H9 (cell line): ENCODE results near the gene PLA2G5. TPM values are rescaled to one million over a fixed set of nuclear protein-coding genes. Genes with fewer than 3 reads are reported as not detected.

Source experiments
- DNase-seq: peaks from one replicate; pipeline ENCODE4 v3.0.0-alpha.2; 2017
- H2AFZ ChIP-seq: one replicate; pipeline ENCODE4 v1.6.1; 2013; ENCODE audit warnings: mild to moderate bottlenecking, low read length, control low read depth, moderate library complexity
- H2AK5ac ChIP-seq: 2 replicates; pipeline ENCODE4 v1.6.1; 2013; ENCODE audit warnings: low read length, control low read depth, mixed read lengths; ENCODE audit not compliant: insufficient read length
- H2BK120ac ChIP-seq: one replicate; pipeline ENCODE4 v1.6.1; 2013; ENCODE audit warnings: low read depth, mild to moderate bottlenecking, low read length, control low read depth, inconsistent platforms; ENCODE audit not compliant: poor library complexity, severe bottlenecking
- H2BK12ac ChIP-seq: 2 replicates; pipeline ENCODE4 v1.6.1; 2013; ENCODE audit warnings: low read length, control low read depth, mixed read lengths, low read depth; ENCODE audit not compliant: insufficient read length
- H2BK15ac ChIP-seq: 2 replicates; pipeline ENCODE4 v1.6.1; 2013; ENCODE audit warnings: low read depth, low read length, control low read depth
- H2BK20ac ChIP-seq: one replicate; pipeline ENCODE4 v1.6.1; 2013; ENCODE audit warnings: low read depth, mild to moderate bottlenecking, low read length, control low read depth, inconsistent platforms; ENCODE audit not compliant: poor library complexity, severe bottlenecking
- H2BK5ac ChIP-seq: 2 replicates; pipeline ENCODE4 v1.6.1; 2013; ENCODE audit warnings: low read length, control low read depth, mixed read lengths; ENCODE audit not compliant: insufficient read length
- H3K14ac ChIP-seq: 2 replicates; pipeline ENCODE4 v1.6.1; 2013; ENCODE audit warnings: low read length, control low read depth; ENCODE audit not compliant: insufficient read depth
- H3K18ac ChIP-seq: 2 replicates; pipeline ENCODE4 v1.6.1; 2013; ENCODE audit warnings: low read depth, mild to moderate bottlenecking, mixed read lengths, low read length, control low read depth; ENCODE audit not compliant: insufficient read length
- H3K23ac ChIP-seq: 2 replicates; pipeline ENCODE4 v1.6.1; 2013; ENCODE audit warnings: low read length, control low read depth, mixed read lengths, low read depth; ENCODE audit not compliant: insufficient read length
- H3K23me2 ChIP-seq: 2 replicates; pipeline ENCODE4 v1.6.1; 2013; ENCODE audit warnings: low read depth, mild to moderate bottlenecking, mixed read lengths, low read length, control low read depth; ENCODE audit not compliant: insufficient read length, poor library complexity, severe bottlenecking
- H3K27ac ChIP-seq: 2 replicates; pipeline ENCODE4 v1.5.1; 2013; ENCODE audit warnings: low read length, control low read depth, mixed read lengths, low read depth; ENCODE audit not compliant: insufficient read length
- H3K27me3 ChIP-seq: 2 replicates; pipeline ENCODE4 v1.6.1; 2013; ENCODE audit warnings: low read length, control low read depth, inconsistent platforms; ENCODE audit not compliant: insufficient read depth
- H3K4ac ChIP-seq: 2 replicates; pipeline ENCODE4 v1.6.1; 2013; ENCODE audit warnings: low read depth, mild to moderate bottlenecking, control low read depth, inconsistent platforms, low read length, moderate library complexity
- H3K4me1 ChIP-seq: 2 replicates; pipeline ENCODE4 v1.6.1; 2013; ENCODE audit warnings: low read length, control low read depth, inconsistent platforms; ENCODE audit not compliant: insufficient read depth
- H3K4me2 ChIP-seq: 2 replicates; pipeline ENCODE4 v1.6.1; 2013; ENCODE audit warnings: low read length, control low read depth, mixed read lengths; ENCODE audit not compliant: insufficient read length, insufficient read depth
- H3K56ac ChIP-seq: 2 replicates; pipeline ENCODE4 v1.6.1; 2013; ENCODE audit warnings: low read depth, mild to moderate bottlenecking, mixed read lengths, low read length, control low read depth; ENCODE audit not compliant: insufficient read length
- H3K79me1 ChIP-seq: 2 replicates; pipeline ENCODE4 v1.6.1; 2013; ENCODE audit warnings: low read depth, mild to moderate bottlenecking, moderate library complexity, low read length, control low read depth, inconsistent platforms; ENCODE audit not compliant: insufficient read depth, poor library complexity, severe bottlenecking
- H3K79me2 ChIP-seq: 2 replicates; pipeline ENCODE4 v1.6.1; 2013; ENCODE audit warnings: low read length, control low read depth, inconsistent platforms; ENCODE audit not compliant: insufficient read depth
- H3K9ac ChIP-seq: 2 replicates; pipeline ENCODE4 v1.6.1; 2013; ENCODE audit warnings: low read length, control low read depth, mixed read lengths; ENCODE audit not compliant: insufficient read length; ENCODE audit errors: extremely low read depth
- H3K9me3 ChIP-seq: one replicate; pipeline ENCODE4 v1.6.1; 2013; ENCODE audit warnings: low read depth, low read length, inconsistent platforms; ENCODE audit not compliant: control insufficient read depth
- H3T11ph ChIP-seq: one replicate; pipeline ENCODE4 v1.6.1; 2013; ENCODE audit warnings: mild to moderate bottlenecking, low read length, control low read depth, inconsistent platforms
- H4K20me1 ChIP-seq: one replicate; pipeline ENCODE4 v1.6.1; 2013; ENCODE audit not compliant: control insufficient read depth, insufficient read length, insufficient read depth
- H4K5ac ChIP-seq: 2 replicates; pipeline ENCODE4 v1.6.1; 2013; ENCODE audit warnings: low read depth, mild to moderate bottlenecking, mixed read lengths, low read length, control low read depth; ENCODE audit not compliant: insufficient read length
- H4K8ac ChIP-seq: replicated peaks from 2 replicates; pipeline ENCODE4 v1.6.1; 2013; ENCODE audit warnings: low read length, control low read depth, mixed read lengths, low read depth; ENCODE audit not compliant: insufficient read length
- H4K91ac ChIP-seq: 2 replicates; pipeline ENCODE4 v1.6.1; 2013; ENCODE audit warnings: low read depth, mild to moderate bottlenecking, moderate library complexity, mixed read lengths, low read length, control low read depth; ENCODE audit not compliant: insufficient read length
- H3K27ac Mint-ChIP-seq, 3 experiments: 2 replicates in 2 of 3; 3 replicates in 1 of 3; pipeline ENCODE4 v1.8.0; 2020 to 2021; ENCODE audit warnings: mixed read lengths in 3 of 3, mild to moderate bottlenecking in 1 of 3, moderate library complexity in 1 of 3
- H3K27me3 Mint-ChIP-seq: 2 replicates; pipeline ENCODE4 v1.8.0; 2021; ENCODE audit warnings: low read depth, mild to moderate bottlenecking, moderate library complexity, mixed read lengths
- H3K36me3 Mint-ChIP-seq, 3 experiments: 2 replicates in 2 of 3; 3 replicates in 1 of 3; pipeline ENCODE4 v1.8.0; 2020 to 2021; ENCODE audit warnings: low read depth in 3 of 3, mixed read lengths in 3 of 3; ENCODE audit not compliant: insufficient read depth in 1 of 3
- H3K4me1 Mint-ChIP-seq, 2 experiments: 2 replicates each; pipeline ENCODE4 v1.8.0; 2020; ENCODE audit warnings: mixed read lengths in 2 of 2
- H3K4me3 Mint-ChIP-seq, 2 experiments: 2 replicates in 1 of 2; 3 replicates in 1 of 2; pipeline ENCODE4 v1.8.0; 2020 to 2021; ENCODE audit warnings: mild to moderate bottlenecking in 2 of 2, mixed read lengths in 2 of 2, moderate library complexity in 1 of 2
- H3K9me3 Mint-ChIP-seq, 2 experiments: 2 replicates in 1 of 2; 3 replicates in 1 of 2; pipeline ENCODE4 v1.8.0; 2020; ENCODE audit warnings: mild to moderate bottlenecking in 2 of 2, mixed read lengths in 2 of 2, moderate library complexity in 1 of 2
- CTCF ChIP-seq: fragments of 200-600 bp; sonication (generic); conservative IDR thresholded peaks from 3 replicates; pipeline ENCODE4 v1.8.0; 2021; ENCODE audit warnings: antibody characterized with exemption, mild to moderate bottlenecking
- WGBS: extraction: QIAGEN DNeasy Blood & Tissue Kit; methylation state at CpG from one replicate; pipeline ENCODE4 v1.1.7; 2013; ENCODE audit warnings: missing lambda C conversion rate, low lambda C conversion rate, mixed read lengths; ENCODE audit not compliant: insufficient read length; ENCODE audit errors: extremely low coverage; 5-methylcytosine and 5-hydroxymethylcytosine counted together
- total RNA-seq: library from RNA; stranded (reverse); gene quantifications from 2 replicates; pipeline ENCODE4 v1.2.1, GENCODE V29; 2021

The PLA2G5 gene
- total RNA-seq, 1 experiment from 2014 or later: not detected

GRCh38 chr1:20028125-20028524, 41.9 kb upstream of the PLA2G5 start:
- no peak overlapping the region for H2AK5ac ChIP-seq
- no peak overlapping the region for H4K91ac ChIP-seq
- no peak overlapping the region for H2BK12ac ChIP-seq
- no peaks in the 10 kb centered on the region for H4K20me1 ChIP-seq
- H3K18ac ChIP-seq: no peak overlapping the region
- no peak overlapping the region for H3K4me2 ChIP-seq
- H2BK20ac ChIP-seq: no peak overlapping the region
- no peak overlapping the region for H3K23ac ChIP-seq
- no peak overlapping the region for H2BK5ac ChIP-seq
- no peak for DNase-seq
- Mint-ChIP-seq H3K36me3 (peaks cover 0 to 11% (median 0%) of the 10 kb centered on the region in 3 experiments; a peak in 1 of 7 replicates), H3K9me3 (peaks cover 6 to 18% of the 10 kb centered on the region in 2 experiments; a peak in 4 of 5 replicates), H3K27me3 (peaks cover 7% of the 10 kb centered on the region; the same call in 1 of the 2 replicates), H3K27ac (no peak overlapping the region), H3K4me1 (peaks cover 0 to 7% of the 10 kb centered on the region in 2 experiments; a peak in 3 of 4 replicates), H3K4me3 (no peak overlapping the region)
- no peaks in the 10 kb centered on the region for H3K79me2 ChIP-seq
- H3K14ac ChIP-seq: no peak overlapping the region
- H3K9ac ChIP-seq: no peak overlapping the region
- H3K27me3 ChIP-seq: no peaks in the 10 kb centered on the region
- H3K4ac ChIP-seq: no peak overlapping the region
- no peak overlapping the region for H2AFZ ChIP-seq
- H3K27ac ChIP-seq: no peak overlapping the region
- no peak overlapping the region for H3T11ph ChIP-seq
- no peak for TF ChIP-seq CTCF
- H4K8ac ChIP-seq: no peak overlapping the region
- no CpG with 5 or more reads among the region's 5 CpGs for whole genome bisulfite sequencing
- no peak overlapping the region for H2BK15ac ChIP-seq
- H3K23me2 ChIP-seq: no peaks in the 10 kb centered on the region
- H4K5ac ChIP-seq: no peak overlapping the region
- H2BK120ac ChIP-seq: no peak overlapping the region
- no peaks in the 10 kb centered on the region; the same call in 1 of the 2 replicates for H3K4me1 ChIP-seq
- H3K56ac ChIP-seq: no peak overlapping the region
- no peaks in the 10 kb centered on the region for H3K79me1 ChIP-seq
- no peaks in the 10 kb centered on the region for H3K9me3 ChIP-seq
